ENCODE results near the gene RASGRF2. TPM values are rescaled to one million over a fixed set of nuclear protein-coding genes. Genes with fewer than 3 reads are reported as not detected.
A peak's percentile ranks its signal among the peaks of the same experiment; 100 is the strongest.

RASGRF2 gene
- total RNA-seq, 4 donors from 2014 or later = 13.0 to 45.9 (median 20.0) TPM

- no peak for DNase-seq (ENCODE audit: low spot score)
- no peak for TF ChIP-seq CTCF (IDR thresholded peaks at IDR 0.05)
- ATAC-seq (ENCODE audit: low FRiP score) = no peak
Observed at GRCh38 chr5:81230416-81230815, 270.3 kb downstream of the RASGRF2 start.

- no peak for DNase-seq (ENCODE audit: low spot score)
Observed at GRCh38 chr5:81232464-81233079, 272.4 kb downstream of the RASGRF2 start.

GRCh38 chr5:81233080-81233634, 273.0 kb downstream of the RASGRF2 start, which contains the start of gene CKMT2:
CKMT2 (plus strand) TSS chr5:81233322; CDS start chr5:81251133, 17,811 bp downstream.
- DNase-seq (ENCODE audit: low spot score) = peak; percentile 51
- TF ChIP-seq CTCF (IDR thresholded peaks at IDR 0.05) = no peak
- peak; percentile 95 for ATAC-seq (ENCODE audit: low FRiP score)

More at GRCh38 chr5:81232464-81233079, 272.4 kb downstream of the RASGRF2 start:
- ATAC-seq (ENCODE audit: low FRiP score) = peak; percentile 20
- TF ChIP-seq CTCF (IDR thresholded peaks at IDR 0.05) = no peak

- TF ChIP-seq CTCF (IDR thresholded peaks at IDR 0.05) = no peak
- DNase-seq (ENCODE audit: low spot score) = no peak
- no peak for ATAC-seq (ENCODE audit: low FRiP score)
Observed at GRCh38 chr5:81234299-81234698, 274.1 kb downstream of the RASGRF2 start.

- ATAC-seq (ENCODE audit: low FRiP score) (no peak), DNase-seq (ENCODE audit: low spot score) (no peak)
Observed at GRCh38 chr5:81234801-81235200, 274.6 kb downstream of the RASGRF2 start.

GRCh38 chr5:81235287-81236072, 275.3 kb downstream of the RASGRF2 start:
- DNase-seq (ENCODE audit: low spot score) (no peak), ATAC-seq (ENCODE audit: low FRiP score) (no peak)
- no peak for TF ChIP-seq CTCF (IDR thresholded peaks at IDR 0.05)

More at GRCh38 chr5:81234801-81235200, 274.6 kb downstream of the RASGRF2 start:
- no peak for TF ChIP-seq CTCF (IDR thresholded peaks at IDR 0.05)

Data from omental fat pad (tissue), 4 donors.